ENCODE results near the gene ARSB.

DNA sequence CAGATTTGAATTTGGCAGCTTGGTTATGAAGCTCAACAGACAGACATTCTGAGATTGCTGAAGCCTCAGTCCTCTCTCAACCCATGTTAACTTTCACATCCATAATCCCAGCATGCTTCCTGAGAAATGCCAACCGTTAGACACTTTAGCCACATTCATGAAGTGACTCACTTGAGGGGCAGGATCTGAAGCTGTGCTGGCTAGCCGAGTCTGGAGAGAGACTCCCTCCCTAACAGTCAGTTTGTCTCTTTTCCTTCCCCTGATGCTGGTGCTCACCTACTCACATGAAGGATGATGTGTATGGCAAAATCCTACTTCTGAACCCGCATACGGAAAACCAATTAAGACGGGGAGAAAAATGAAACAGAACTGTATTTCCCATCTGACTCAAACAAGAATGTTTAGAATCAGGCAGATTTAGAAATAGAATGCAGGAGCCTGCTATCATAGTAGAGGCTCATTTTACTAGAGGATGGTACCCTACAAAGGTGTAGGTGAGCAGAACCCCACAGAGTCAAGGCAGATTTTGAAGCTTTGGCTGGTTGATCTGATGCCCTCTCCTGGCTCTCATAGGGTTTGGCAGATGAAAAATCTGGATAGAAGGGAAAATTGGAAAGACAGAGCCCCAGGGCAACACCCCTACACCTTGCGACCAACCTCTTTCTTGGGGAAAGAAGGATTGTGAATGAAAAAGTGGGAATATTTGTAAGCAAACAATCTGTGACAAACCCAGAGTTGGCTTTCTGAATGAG, 185.7 kb downstream of the ARSB start:
- TF ChIP-seq EZH2 (IDR thresholded peaks at IDR 0.05; ENCODE audit: low read depth): no peak
- TF ChIP-seq, protein P1, sequence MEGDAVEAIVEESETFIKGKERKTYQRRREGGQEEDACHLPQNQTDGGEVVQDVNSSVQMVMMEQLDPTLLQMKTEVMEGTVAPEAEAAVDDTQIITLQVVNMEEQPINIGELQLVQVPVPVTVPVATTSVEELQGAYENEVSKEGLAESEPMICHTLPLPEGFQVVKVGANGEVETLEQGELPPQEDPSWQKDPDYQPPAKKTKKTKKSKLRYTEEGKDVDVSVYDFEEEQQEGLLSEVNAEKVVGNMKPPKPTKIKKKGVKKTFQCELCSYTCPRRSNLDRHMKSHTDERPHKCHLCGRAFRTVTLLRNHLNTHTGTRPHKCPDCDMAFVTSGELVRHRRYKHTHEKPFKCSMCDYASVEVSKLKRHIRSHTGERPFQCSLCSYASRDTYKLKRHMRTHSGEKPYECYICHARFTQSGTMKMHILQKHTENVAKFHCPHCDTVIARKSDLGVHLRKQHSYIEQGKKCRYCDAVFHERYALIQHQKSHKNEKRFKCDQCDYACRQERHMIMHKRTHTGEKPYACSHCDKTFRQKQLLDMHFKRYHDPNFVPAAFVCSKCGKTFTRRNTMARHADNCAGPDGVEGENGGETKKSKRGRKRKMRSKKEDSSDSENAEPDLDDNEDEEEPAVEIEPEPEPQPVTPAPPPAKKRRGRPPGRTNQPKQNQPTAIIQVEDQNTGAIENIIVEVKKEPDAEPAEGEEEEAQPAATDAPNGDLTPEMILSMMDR (conservative IDR thresholded peaks at IDR 0.05): no peak

All from PC-9 (cell line).